COR-L47 (cell line): Measurements from ENCODE around the gene TRHDE.

ENCODE experiments used
- DNase-seq: peaks from one replicate; lab custom pipeline; 2025; lab: John Stamatoyannopoulos, UW

TRHDE gene

DNA sequence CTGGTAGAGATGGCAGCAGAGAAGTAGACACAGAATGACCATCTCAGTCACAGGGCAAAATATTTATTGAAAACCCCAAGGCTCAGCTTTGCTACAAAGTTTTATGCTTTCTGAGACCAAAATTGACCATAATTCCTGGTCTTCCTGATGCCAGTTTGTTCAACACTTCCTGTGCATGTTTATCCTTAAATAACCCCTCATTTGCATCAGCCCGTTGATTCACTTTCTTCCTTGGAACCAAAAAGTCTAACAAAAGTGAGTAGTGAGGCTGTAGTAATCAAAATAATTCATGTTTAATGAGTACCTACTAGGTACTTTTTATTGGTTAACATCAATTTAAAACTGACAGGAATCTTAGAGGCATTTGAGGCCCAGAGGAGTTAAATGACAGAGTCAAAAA lies 51.7 kb downstream of the TRHDE start:
- DNase-seq, result no peak

DNA sequence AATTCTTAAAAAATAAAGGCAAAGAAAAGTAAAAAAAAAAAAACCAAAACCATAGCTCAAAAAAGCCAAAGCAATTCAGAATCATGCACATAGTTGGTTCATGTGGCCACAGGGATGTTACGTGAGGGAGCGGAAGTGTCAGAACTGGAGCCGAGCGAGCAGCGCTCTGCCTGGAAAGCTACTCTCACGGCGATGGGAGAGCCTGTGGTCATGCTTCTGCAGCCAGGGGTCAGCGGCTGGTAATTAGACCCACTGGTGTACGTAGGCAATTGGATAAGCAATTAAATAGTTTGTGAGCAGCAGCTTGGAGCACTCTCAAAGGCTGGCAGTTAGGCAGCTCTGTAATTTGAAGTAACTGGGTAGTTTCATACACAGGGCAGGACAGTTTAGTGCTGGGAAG lies 58.1 kb downstream of the TRHDE start:
- no peak for DNase-seq

DNA sequence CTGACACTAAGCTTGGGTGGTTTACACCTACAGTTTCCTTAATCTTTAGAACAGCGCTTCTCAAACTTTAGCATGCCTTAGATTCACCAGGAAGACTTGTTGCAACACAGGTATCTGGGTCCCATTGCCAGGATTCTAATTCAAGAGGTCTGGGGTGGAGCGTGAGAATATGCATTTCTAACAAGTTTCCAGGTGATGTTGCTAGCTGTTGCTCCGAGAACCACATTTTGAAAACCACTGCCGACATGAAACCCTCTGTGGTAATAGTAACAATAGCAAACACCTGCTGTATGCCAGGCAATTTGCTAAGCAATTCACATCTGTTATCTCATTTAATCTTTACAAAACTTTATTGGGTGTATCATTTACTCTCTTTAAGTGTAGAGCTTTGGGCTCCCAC lies 58.6 kb downstream of the TRHDE start:
- no peak for DNase-seq

DNA sequence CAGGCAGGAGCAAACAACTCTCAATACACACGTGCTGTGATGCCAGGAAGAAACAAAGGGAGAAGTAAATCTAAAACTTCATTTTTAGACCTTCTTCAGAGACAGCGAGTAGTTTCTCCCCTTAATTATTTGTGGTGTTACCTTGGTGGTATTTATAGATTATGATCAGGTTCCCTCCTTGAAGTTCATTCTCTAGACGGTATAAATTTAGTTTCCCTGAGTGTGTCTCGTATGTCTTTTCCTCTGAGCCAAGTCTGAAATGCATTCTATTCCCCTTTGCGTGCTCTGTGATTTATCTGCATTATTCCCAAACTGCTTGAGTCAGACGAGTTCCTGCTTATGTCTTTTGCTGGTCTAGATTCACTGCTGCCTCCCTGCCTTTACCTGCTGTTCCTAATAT lies 65.2 kb downstream of the TRHDE start:
- no peak for DNase-seq

DNA sequence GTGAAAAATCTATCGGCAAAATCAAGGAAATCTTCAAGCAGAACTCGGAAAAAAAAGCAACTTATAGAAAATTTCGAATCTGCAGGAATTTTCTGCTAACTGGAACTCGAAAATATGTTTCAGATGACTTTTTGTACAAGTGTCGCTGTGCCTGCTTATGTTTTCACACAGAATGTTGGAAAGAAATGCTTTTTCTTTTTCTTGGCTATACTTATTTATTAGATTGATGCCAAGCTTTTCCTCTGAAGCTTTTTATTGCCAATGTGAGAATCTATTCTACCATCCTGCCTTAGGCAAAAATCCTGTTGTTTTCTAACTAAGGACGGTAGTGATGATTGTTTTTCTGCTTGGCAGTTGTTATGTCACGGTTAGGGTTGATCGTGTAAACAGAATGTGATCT lies 65.8 kb downstream of the TRHDE start:
- no peak for DNase-seq

DNA sequence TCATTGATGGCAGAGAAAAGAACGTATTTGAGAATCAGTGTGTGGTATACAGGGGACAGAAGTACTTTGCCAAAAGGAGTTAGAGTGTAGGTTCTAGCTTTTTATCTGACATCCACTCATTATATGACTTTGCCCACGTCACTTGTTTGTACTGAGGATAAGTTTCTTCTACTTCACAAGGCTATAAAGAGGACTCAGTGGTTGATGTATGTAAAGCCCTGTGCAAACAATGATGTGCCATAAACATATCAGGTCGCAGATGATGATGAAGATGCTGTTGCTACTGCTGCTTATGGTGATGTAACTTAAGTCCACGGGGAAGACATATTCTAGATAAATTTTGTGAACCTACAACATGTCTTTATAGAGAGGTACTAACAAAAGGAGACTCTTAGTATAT lies 66.3 kb downstream of the TRHDE start:
- no peak for DNase-seq

DNA sequence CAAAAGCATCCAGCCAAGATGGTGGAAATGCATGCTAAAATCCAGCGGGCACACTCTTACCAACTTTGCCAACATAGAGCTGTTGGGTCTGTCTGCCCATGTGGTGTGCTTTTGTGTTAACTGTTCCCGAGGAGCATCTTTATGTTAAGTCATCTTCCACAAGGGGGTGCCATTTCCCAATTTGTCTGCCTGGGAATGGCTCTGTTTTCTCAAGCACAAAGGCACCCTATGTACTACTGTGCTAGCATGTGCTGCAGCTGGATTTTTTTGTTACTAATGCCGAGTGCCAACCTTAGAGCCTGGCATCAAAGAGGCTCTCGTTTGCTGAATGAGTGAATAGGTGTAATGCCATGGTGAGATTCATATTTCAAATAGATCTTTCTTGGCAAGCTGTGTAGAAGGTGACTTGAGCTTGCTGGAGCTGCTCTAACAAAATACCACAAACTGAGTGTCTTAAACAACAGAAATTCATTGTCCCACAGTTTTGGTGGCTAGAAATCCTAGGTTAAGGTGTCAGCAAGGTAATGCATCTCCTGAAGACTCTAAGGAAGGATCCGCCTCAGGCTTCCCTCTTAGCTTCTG lies 74.3 kb downstream of the TRHDE start:
- DNase-seq, result peak; percentile 79

DNA sequence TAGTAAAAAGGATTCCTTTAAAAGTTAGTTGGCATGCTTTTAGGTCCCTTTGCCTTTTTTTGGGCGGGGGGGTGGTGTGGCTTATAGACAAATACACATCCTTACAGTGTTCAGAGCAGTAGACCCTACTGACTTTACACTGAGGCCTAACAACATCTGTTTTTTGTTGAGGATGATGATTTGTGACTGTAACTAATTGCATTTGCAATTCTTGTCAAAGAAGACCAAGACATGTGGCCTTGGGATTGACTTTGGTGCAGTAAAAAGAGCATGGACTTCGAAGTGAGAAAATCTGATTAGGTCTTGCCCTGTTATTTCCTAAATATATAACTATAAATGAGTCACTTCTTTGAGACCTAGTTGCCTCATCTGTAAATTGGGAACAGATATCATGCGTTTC lies 77.3 kb downstream of the TRHDE start:
- no peak for DNase-seq

DNA sequence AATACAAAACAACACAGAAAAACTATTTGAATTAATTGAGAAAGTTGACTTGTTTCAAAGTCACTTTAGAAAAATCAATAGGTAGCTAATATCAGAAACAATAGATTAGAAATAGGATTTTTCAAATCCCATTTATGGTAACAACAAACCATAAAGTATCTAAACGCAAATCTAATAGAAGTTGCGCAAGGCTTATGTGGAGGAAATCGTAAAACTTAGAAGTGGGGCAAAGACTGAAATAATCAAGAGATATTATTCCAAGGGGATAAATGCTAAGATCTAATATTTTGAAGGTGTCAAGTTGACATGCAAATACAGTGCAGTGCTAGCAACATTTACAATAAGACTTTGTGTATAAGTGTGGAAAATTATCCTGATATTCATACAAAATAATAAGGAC lies 87.2 kb downstream of the TRHDE start:
- no peak for DNase-seq

DNA sequence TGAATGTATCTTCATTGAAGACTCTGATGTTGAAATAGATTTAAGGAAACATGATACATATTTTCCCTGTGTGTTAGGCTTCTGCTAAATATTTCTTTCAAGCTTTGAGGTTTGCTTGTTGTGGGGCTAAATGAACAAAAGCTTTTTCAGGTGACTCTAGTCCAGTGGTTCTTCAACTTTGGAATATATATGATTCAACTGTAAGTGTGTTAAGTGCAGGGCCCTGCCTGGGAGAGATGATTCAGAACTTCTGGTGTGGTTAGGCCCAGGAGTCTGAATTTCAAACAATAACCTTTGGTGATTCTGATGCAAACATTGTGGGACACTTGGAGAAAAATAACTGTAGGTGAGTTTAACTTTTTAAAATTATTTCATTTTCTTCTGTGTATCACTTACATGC lies 93.0 kb downstream of the TRHDE start:
- no peak for DNase-seq

DNA sequence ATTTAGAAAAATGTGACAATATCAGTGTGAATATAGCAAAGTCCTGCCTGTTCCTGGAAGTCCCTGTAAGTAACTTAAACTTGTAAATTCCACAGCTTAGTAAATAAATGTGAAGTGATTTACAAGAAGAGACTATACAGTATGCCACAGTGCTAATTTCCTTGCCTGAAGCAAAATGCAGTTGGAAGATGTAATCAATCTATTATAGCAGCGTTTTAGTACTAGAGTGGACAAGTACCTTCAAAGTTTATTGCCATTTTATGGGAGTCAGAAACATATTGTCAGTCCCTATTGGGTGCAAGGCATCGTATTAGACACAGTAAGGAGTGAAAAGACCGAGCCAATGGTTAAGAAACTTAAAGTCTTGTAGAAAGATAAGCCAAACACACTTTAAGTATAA lies 94.1 kb downstream of the TRHDE start:
- DNase-seq, result no peak

DNA sequence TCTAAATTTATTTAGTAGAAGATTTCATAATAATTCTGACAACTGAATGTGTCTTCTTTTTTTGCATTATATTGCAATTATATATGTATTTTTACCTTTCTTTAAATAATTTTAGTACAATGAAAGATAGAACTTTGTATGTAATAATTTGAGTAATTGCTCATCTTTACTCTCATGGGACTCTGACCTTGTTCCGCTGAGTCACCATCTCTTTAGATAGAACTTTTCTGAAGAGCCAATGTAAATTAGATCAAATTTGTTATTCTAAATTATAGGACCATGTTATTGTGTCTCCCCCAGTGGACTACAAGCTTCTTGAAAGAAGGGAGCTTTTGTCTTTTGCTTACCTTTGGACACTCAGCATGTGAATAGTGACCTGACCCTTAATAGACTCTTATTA lies 96.1 kb downstream of the TRHDE start:
- DNase-seq, result no peak

DNA sequence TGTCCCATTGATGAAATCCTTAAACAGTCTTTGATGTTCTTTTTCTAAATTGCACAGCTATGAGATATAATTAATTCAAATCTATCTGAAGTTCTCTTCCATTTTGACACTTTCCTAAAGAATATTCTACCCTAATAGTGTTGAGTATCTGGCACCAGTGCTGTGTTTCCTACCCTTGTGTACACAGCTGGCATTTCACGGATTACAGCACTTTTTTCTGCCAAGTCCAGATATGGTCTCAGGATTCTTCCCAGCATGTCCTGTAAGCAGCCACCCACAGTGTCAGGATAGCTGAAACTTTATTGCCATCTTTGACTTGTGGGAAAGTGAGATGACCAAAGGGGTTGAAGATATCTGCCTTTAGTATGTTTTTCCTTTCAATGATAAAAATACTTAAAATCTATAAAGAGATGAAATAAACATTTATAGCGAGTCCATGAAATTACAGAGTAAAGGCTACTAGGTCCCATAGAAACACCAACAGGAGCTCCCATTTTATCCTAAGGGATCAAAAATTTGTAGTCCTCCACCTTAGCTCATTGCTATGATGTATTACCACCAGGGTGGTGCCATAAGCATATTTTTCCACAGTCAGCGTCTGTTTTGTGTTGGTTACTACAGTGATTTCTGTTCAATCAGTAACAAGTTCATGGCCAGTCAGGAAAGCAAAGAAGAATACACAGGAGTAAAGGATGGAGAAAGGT lies 96.7 kb downstream of the TRHDE start:
- DNase-seq, result no peak

DNA sequence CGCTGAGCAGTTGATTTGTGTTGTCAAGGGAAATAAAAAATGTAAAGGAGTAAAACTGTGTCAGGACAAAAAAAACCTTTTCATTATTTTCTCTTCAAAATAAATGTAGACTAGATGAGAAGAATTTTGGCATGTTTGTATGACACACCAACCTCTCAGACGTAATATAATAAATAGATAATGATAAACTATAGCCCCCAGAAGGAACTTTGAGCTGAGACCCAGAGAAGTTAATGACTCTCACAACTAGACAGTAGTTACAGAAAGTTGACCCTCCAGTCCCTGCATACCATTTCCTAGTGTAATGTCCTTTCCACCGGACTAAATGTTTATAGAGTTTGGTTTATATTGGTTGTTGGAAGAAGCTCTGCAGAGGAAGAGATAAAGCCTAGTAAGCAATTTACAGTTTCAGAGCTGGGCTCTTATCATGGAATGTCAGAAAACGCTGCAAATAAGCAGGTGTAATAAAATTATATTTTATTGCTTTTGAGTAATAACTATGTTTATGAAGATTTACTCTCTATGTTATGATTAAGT lies 97.3 kb downstream of the TRHDE start:
- no peak for DNase-seq

DNA sequence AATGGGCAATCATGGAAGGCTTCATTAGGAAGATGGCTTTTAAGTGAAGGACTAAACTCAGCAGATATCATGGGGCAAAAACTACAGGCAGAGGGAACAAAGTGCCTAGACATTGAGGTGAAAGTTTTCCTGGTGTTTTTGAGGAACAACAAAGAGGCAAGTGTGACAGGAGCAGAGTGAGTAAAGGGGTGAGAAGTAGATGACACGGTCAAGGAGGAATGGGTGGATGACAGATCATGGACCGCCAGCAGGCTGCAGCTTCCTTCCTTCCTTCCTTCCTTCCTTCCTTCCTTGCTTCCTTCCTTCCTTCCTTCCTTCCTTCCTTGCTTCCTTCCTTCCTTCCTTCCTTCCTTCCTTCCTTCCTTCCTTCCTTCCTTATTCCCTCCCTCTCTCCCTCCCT lies 108.3 kb downstream of the TRHDE start:
- DNase-seq, result no peak

DNA sequence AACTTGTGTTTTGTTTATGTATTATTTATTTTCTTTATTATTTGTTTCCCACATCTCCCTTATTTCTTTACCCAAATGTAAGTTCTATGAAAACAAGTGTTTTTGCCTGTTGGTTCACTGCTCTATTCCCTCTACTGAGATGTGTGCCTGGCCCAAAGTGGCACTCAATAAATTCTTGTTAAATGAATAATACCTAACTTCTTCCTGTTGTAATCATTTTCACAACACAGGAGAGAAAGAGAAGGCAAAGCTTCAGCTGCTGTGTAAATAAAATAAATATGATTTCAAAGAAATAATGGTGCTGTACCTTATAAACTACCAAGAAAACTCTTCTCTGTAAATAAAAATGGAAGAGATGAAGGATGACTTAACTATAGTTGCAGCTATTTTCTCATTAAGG lies 116.2 kb downstream of the TRHDE start:
- no peak for DNase-seq

DNA sequence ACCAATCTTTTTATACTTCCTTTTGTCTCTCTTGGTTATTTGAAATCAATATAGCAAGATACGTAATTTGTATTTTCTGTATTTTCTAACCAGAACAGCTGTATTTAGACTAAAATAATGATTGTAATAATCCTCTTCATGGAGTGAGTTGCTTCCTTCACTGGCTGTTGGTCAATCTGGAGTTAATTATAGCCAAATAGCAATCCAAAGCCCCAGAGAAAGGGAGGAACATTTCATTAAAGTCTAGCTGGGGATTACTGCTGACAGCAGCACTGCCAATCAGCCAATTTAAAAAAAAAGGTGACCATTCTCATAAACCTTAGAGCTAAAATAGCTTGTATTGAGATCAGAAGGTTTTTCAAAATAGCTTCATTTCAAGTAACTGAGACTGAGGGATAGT lies 118.0 kb downstream of the TRHDE start:
- no peak for DNase-seq

DNA sequence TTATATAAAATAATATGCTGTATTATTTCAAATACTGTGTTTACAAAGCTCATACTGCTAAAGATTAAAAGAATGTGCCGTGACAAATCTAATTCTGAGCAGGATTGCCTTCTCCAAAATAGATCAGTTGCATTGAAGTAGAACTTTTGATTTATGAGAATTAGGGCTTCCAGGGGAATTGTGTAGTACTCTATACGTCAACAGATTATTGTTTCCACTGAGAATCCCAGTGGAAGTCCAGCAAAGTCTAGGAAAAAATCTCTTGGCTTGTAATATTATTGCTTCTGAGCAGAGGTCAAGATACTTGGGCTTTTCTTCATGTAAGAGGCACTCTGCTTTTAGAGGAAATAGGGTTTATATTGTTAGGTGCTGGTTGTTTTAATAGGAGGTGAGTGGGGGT lies 133.9 kb downstream of the TRHDE start:
- DNase-seq, result no peak

DNA sequence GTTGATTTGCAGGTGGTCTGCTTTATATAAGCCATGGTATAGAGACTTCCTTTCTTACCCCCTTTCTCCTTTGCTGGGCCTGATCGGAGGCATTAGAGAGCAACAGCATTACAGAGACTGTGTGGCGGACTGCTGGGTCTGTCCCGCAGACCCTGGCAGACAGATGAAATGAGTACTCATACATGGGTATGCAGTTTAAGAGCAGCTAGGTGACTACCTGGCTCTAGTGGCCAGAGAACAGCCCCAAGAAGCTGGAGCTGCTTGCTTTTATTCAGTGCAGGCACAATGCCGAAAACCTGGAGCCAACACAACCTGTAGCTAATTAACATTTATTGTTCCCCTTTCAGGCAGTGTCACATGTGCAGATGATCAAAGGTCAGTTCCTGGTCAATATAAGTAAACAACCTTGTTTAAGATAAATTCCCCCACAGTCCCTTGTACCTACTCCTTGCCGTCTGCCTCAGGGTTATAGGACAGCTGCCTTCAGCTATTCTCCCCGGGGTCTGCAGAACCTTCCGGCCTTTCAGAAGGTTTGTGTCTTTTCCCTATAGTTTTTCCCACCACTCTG lies 160.0 kb downstream of the TRHDE start:
- no peak for DNase-seq

DNA sequence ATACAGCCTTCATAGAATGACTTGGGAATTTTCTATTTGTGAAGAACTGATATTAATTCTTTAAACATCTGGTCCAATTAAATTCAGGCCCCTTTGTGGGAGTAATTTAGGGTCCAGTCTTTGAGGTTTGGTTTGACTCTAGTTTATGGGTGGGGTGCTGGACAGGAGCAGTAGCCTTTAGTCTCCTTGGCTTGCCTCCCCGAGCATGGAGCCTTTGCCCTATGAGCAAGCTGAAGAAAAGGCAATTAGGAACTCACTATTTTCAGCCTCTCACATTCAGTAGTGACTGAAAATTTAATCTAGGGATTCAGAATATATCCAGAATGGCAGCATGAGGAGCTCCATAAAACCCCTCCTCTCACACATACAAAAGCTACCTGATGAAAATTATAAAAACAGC lies 161.1 kb downstream of the TRHDE start:
- DNase-seq, result no peak

DNA sequence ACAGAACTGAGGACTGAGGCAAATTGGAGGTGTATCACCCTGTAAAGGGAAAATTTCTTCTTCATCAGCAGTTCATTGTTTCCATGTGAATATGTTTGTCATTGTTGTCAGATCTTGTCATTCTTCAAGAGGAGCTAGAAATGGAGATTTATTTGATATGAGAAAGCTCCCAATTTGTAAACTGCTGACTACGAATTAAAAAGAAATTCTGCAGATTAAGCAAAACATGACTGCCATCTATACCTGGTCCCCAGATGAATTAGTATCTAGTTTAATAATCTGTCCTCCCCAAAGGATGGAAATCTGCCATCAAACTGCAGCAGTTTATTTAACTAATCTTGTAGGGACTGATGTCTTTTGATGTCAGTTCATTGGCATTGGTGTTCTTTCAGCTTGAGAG lies 162.8 kb downstream of the TRHDE start:
- no peak for DNase-seq

DNA sequence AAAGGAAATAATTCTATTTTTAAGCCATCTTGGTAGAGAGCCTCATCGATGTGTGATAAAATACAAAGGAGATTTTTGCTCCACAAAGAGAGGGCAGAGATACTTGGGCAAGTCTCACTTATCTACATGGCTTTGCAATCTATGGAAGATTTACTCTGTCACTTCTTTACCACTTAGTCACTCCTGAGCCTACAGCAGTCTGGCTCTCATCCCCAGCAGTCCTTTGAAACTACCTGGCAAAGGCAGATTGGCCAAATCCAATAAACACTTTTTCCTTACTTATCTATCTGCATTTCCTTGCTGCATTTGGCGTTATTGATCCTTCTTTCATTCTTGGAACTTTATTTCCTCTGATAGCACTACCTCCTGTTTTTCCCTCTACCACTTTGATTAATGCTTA lies 170.0 kb downstream of the TRHDE start:
- no peak for DNase-seq

DNA sequence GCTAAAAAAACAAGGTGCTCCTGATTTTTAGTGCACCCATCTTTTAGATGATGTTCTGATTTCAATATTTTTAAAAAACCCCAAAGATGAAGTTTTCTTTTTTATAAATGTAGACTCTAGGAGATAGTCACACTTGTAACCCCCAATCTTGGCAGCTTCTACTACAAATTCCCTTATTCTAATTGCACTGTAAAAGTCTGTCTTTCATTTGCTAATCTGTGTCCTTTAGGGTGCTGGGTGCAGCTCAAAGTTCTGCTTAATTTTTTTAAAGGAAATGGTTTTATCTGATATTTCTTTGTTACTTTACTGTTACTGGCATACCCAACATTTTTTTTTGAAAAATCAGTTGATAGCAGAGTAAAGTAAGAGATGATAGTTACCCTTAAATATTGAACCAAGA lies 172.0 kb downstream of the TRHDE start:
- DNase-seq, result no peak

DNA sequence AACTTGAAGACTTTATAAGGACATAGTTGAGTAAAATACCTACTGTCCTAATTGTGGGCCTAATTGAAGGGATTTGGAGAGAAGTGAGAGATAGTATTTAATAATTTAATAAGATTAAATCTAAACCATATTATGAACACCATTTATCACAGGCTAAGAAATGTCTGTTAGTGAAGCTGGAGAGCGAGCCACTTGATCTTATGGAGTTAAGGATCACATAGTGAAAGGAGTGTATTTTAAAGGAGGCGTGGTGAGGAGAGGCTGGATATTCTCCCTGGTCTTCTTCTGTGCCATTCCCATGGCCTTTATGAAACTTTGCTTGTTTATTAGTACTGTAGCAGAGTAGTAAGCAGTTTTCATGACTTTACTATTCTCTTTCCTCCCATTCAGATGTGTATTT lies 172.4 kb downstream of the TRHDE start:
- DNase-seq, result no peak
